GM19193 (cell line): Measurements from ENCODE around the gene ENAH.

Experiments
- POLR2A ChIP-seq: IDR thresholded peaks from 4 replicates; pipeline ENCODE4 v1.6.1; 2011; ENCODE audit not compliant: insufficient read depth, insufficient read length; ENCODE audit errors: extremely low read depth

Gene ENAH

GRCh38 chr1:225460021-225460736 is 192.7 kb downstream of the ENAH start:
- no peak for TF ChIP-seq POLR2A

GRCh38 chr1:225458222-225458631 is 194.7 kb downstream of the ENAH start:
- TF ChIP-seq POLR2A: no peak

- TF ChIP-seq POLR2A: no peak
Observed at GRCh38 chr1:225454733-225455132, 198.2 kb downstream of the ENAH start.

- TF ChIP-seq POLR2A: no peak
Observed at GRCh38 chr1:225453797-225454648, 198.9 kb downstream of the ENAH start.

- no peak for TF ChIP-seq POLR2A
Observed at GRCh38 chr1:225451840-225452515, 200.9 kb downstream of the ENAH start.

GRCh38 chr1:225451340-225451739 is 201.6 kb downstream of the ENAH start:
- TF ChIP-seq POLR2A: no peak

GRCh38 chr1:225450491-225451191 is 202.3 kb downstream of the ENAH start:
- no peak for TF ChIP-seq POLR2A

- no peak for TF ChIP-seq POLR2A
Observed at GRCh38 chr1:225449774-225450173, 203.1 kb downstream of the ENAH start.

- TF ChIP-seq POLR2A: no peak
Observed at GRCh38 chr1:225449261-225449660, 203.7 kb downstream of the ENAH start.

- TF ChIP-seq POLR2A: no peak
Observed at GRCh38 chr1:225448146-225448805, 204.6 kb downstream of the ENAH start.

GRCh38 chr1:225447650-225448089 is 205.3 kb downstream of the ENAH start:
- TF ChIP-seq POLR2A: no peak

GRCh38 chr1:225446981-225447615 is 205.8 kb downstream of the ENAH start:
- TF ChIP-seq POLR2A: no peak

GRCh38 chr1:225446595-225446960 is 206.3 kb downstream of the ENAH start:
- TF ChIP-seq POLR2A: no peak
